SK-N-SH treated with all-trans-retinoic acid at 6 μM for 48 hours (cell line): Measurements from ENCODE around the gene ZNF385B.
A peak's percentile ranks its signal among the peaks of the same experiment; 100 is the strongest.

Source experiments
- ATAC-seq: fragments of 200-7000 bp; cut with Tn5 transposase; 3 replicates; pipeline ENCODE4 v1.9.1; 2020; ENCODE audit warnings: mild to moderate bottlenecking, moderate library complexity
- ARNTL ChIP-seq: fragments of 450-650 bp; formaldehyde crosslinking; IDR thresholded peaks from 2 replicates; pipeline ENCODE4 v1.5.0; 2020; ENCODE audit warnings: low read depth, mild to moderate bottlenecking, moderate library complexity, borderline replicate concordance
- BACH2 ChIP-seq: fragments of 250-450 bp; sonication (Bioruptor Pico); IDR thresholded peaks from 2 replicates; pipeline ENCODE4 v1.9.0; 2021; ENCODE audit warnings: mild to moderate bottlenecking, borderline replicate concordance
- CREB5 ChIP-seq: fragments of 250-450 bp; sonication (Bioruptor Pico); IDR thresholded peaks from 2 replicates; pipeline ENCODE4 v1.5.1; 2020; ENCODE audit warnings: low read depth, mild to moderate bottlenecking, moderate library complexity
- CSDC2 ChIP-seq: fragments of 250-450 bp; sonication (Bioruptor Pico); IDR thresholded peaks from 2 replicates; pipeline ENCODE4 v1.5.0; 2020; ENCODE audit warnings: mild to moderate bottlenecking, moderate library complexity
- CSRNP3 ChIP-seq: fragments of 250-450 bp; sonication (Bioruptor Pico); IDR thresholded peaks from 2 replicates; pipeline ENCODE4 v1.5.1; 2021; ENCODE audit warnings: mild to moderate bottlenecking, moderate library complexity
- ESRRG ChIP-seq: fragments of 250-450 bp; sonication (Bioruptor Pico); IDR thresholded peaks from 2 replicates; pipeline ENCODE4 v1.6.1; 2021; ENCODE audit warnings: mild to moderate bottlenecking
- GLIS3 ChIP-seq: fragments of 250-450 bp; sonication (Bioruptor Pico); IDR thresholded peaks from 2 replicates; pipeline ENCODE4 v1.5.0; 2020; ENCODE audit warnings: mild to moderate bottlenecking, moderate library complexity
- ISL1 ChIP-seq: fragments of 250-450 bp; sonication (Bioruptor Pico); IDR thresholded peaks from 2 replicates; pipeline ENCODE4 v2.1.2; 2022; ENCODE audit warnings: mild to moderate bottlenecking, moderate library complexity
- OSR1 ChIP-seq: fragments of 250-450 bp; sonication (Bioruptor Pico); IDR thresholded peaks from 2 replicates; pipeline ENCODE4 v1.8.0; 2022; ENCODE audit warnings: moderate library complexity, mild to moderate bottlenecking, inconsistent platforms
- PATZ1 ChIP-seq: fragments of 250-450 bp; sonication (Bioruptor Pico); IDR thresholded peaks from 2 replicates; pipeline ENCODE4 v1.8.0; 2020; ENCODE audit warnings: mild to moderate bottlenecking, moderate library complexity, borderline replicate concordance
- POU6F1 ChIP-seq: fragments of 250-450 bp; sonication (Bioruptor Pico); IDR thresholded peaks from 2 replicates; pipeline ENCODE4 v1.8.0; 2021; ENCODE audit warnings: low read depth, mild to moderate bottlenecking, moderate library complexity, borderline replicate concordance
- PPARA ChIP-seq: fragments of 250-450 bp; sonication (Bioruptor Pico); IDR thresholded peaks from 2 replicates; pipeline ENCODE4 v1.5.0; 2020; ENCODE audit warnings: mild to moderate bottlenecking, borderline replicate concordance
- SNAI2 ChIP-seq: fragments of 250-450 bp; sonication (Bioruptor Pico); IDR thresholded peaks from 2 replicates; pipeline ENCODE4 v1.5.0; 2020; ENCODE audit warnings: mild to moderate bottlenecking, moderate library complexity
- TCF4 ChIP-seq: fragments of 250-450 bp; sonication (Bioruptor Pico); IDR thresholded peaks from 2 replicates; pipeline ENCODE4 v1.8.0; 2021; ENCODE audit warnings: mild to moderate bottlenecking, moderate library complexity, borderline replicate concordance
- TOX ChIP-seq: fragments of 250-450 bp; sonication (Bioruptor Pico); IDR thresholded peaks from 2 replicates; pipeline ENCODE4 v1.8.0; 2021; ENCODE audit warnings: mild to moderate bottlenecking, moderate library complexity, borderline replicate concordance
- TSHZ2 ChIP-seq: fragments of 250-450 bp; sonication (Bioruptor Pico); IDR thresholded peaks from 2 replicates; pipeline ENCODE4 v1.5.0; 2020; ENCODE audit warnings: mild to moderate bottlenecking, moderate library complexity
- ZC3H10 ChIP-seq: fragments of 250-450 bp; sonication (Bioruptor Pico); IDR thresholded peaks from 2 replicates; pipeline ENCODE4 v1.5.1; 2021; ENCODE audit warnings: mild to moderate bottlenecking, moderate library complexity
- ZFP3 ChIP-seq: fragments of 250-450 bp; sonication (Bioruptor Pico); IDR thresholded peaks from 2 replicates; pipeline ENCODE4 v1.5.0; 2020; ENCODE audit warnings: mild to moderate bottlenecking, moderate library complexity
- ZFP30 ChIP-seq: fragments of 450-650 bp; formaldehyde crosslinking; IDR thresholded peaks from 2 replicates; pipeline ENCODE4 v1.5.0; 2022; ENCODE audit warnings: mild to moderate bottlenecking, moderate library complexity
- ZNF565 ChIP-seq: fragments of 450-650 bp; formaldehyde crosslinking; conservative IDR thresholded peaks from 2 replicates; pipeline ENCODE4 v1.5.0; 2020; ENCODE audit warnings: low read depth, mild to moderate bottlenecking, moderate library complexity
- ZNF8 ChIP-seq: fragments of 450-650 bp; formaldehyde crosslinking; IDR thresholded peaks from 2 replicates; pipeline ENCODE4 v1.5.0; 2020; ENCODE audit warnings: mild to moderate bottlenecking, moderate library complexity

ZNF385B gene

GRCh38 chr2:179579800-179580199 is 281.6 kb downstream of the ZNF385B start:
- TF ChIP-seq ISL1 = peak; percentile 60
- no peak for TF ChIP-seq TCF4

GRCh38 chr2:179578171-179578916 is 283.1 kb downstream of the ZNF385B start:
- TF ChIP-seq GLIS3 (no peak), BACH2 (CRISPR knock-in tag) (no peak), CREB5 (no peak), TCF4 (no peak), ZNF8 (no peak), SNAI2 (CRISPR knock-in tag) (no peak), ZFP3 (CRISPR knock-in tag) (no peak), CSRNP3 (CRISPR knock-in tag) (no peak), TSHZ2 (no peak), OSR1 (no peak), ESRRG (CRISPR knock-in tag) (no peak)
- ATAC-seq = no peak

More at GRCh38 chr2:179579800-179580199, 281.6 kb downstream of the ZNF385B start:
- no peak for ATAC-seq

- no peak for ATAC-seq
- TF ChIP-seq CSDC2 (CRISPR knock-in tag) (no peak), SNAI2 (CRISPR knock-in tag) (no peak), ZFP30 (CRISPR knock-in tag) (no peak), ISL1 (no peak), POU6F1 (no peak), PATZ1 (CRISPR knock-in tag) (no peak), ZNF565 (CRISPR knock-in tag) (no peak), BACH2 (CRISPR knock-in tag) (no peak), ZC3H10 (CRISPR knock-in tag) (no peak), PPARA (CRISPR knock-in tag) (no peak), ESRRG (CRISPR knock-in tag) (no peak), ZNF8 (no peak), TCF4 (no peak), TOX (no peak), GLIS3 (no peak)
- TF ChIP-seq, all 23 proteins: peak for 0
Observed at GRCh38 chr2:179574061-179574519, 287.3 kb downstream of the ZNF385B start.

GRCh38 chr2:179572544-179572943 is 288.9 kb downstream of the ZNF385B start:
- ATAC-seq = no peak
- TF ChIP-seq GLIS3 (no peak), CSDC2 (CRISPR knock-in tag) (no peak), TCF4 (no peak), OSR1 (no peak), SNAI2 (CRISPR knock-in tag) (no peak), CREB5 (no peak), ARNTL (no peak), POU6F1 (no peak), PATZ1 (CRISPR knock-in tag) (no peak), ZNF565 (CRISPR knock-in tag) (no peak), ZFP3 (CRISPR knock-in tag) (no peak)
